Measurements from ENCODE around the gene GDI1.

DNA sequence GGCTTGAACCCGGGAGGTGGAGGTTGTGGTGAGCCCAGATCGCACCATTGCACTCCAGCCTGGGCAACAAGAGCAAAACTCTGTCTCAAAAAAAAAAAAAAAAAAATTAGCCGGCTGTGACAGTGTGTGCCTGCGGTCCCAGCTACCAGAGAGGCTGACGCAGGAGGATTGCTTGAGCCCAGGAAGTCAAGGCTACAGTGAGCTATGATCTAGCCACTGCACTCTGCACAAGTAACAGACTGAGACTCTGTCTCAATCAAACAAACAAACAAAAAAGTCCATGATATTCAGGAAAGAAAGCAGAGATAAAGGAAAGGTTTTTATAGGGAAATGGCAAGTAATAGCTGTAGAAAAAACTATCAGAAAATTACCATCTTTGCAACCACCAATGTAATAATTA lies 44.2 kb downstream of the GDI1 start:
- TF ChIP-seq, protein P1, sequence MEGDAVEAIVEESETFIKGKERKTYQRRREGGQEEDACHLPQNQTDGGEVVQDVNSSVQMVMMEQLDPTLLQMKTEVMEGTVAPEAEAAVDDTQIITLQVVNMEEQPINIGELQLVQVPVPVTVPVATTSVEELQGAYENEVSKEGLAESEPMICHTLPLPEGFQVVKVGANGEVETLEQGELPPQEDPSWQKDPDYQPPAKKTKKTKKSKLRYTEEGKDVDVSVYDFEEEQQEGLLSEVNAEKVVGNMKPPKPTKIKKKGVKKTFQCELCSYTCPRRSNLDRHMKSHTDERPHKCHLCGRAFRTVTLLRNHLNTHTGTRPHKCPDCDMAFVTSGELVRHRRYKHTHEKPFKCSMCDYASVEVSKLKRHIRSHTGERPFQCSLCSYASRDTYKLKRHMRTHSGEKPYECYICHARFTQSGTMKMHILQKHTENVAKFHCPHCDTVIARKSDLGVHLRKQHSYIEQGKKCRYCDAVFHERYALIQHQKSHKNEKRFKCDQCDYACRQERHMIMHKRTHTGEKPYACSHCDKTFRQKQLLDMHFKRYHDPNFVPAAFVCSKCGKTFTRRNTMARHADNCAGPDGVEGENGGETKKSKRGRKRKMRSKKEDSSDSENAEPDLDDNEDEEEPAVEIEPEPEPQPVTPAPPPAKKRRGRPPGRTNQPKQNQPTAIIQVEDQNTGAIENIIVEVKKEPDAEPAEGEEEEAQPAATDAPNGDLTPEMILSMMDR (conservative IDR thresholded peaks at IDR 0.05; ENCODE audit: low read length) = no peak
- TF ChIP-seq EZH2phosphoT487 (IDR thresholded peaks at IDR 0.05; ENCODE audit: borderline replicate concordance) = no peak
